Duodenal mucosa (tissue), 2 donors: ENCODE data around the gene USP21.

Experiments
- H3K27ac ChIP-seq: one replicate; pipeline ENCODE4 v1.7.0; 2013; ENCODE audit warnings: low read depth, low read length
- H3K27me3 ChIP-seq, 2 donors: one replicate each; pipeline ENCODE4 v1.7.0; 2013; ENCODE audit warnings: low read length in 2 of 2, control low read depth in 1 of 2; ENCODE audit not compliant: insufficient read depth in 2 of 2, control insufficient read depth in 1 of 2
- H3K36me3 ChIP-seq, 2 donors: one replicate each; pipeline ENCODE4 v1.7.0; 2013; ENCODE audit warnings: low read length in 2 of 2, control low read depth in 1 of 2; ENCODE audit not compliant: insufficient read depth in 2 of 2, control insufficient read depth in 1 of 2
- H3K4me1 ChIP-seq, 2 donors: one replicate each; pipeline ENCODE4 v1.7.0; 2013; ENCODE audit warnings: low read length in 2 of 2, control low read depth in 1 of 2; ENCODE audit not compliant: insufficient read depth in 2 of 2, control insufficient read depth in 1 of 2
- H3K4me3 ChIP-seq, 2 donors: one replicate each; pipeline ENCODE4 v1.7.0; 2013; ENCODE audit warnings: low read length in 2 of 2, low read depth in 1 of 2
- H3K9ac ChIP-seq, 2 donors: one replicate each; pipeline ENCODE4 v1.7.0; 2013; ENCODE audit warnings: low read length in 2 of 2, low read depth in 1 of 2
- H3K9me3 ChIP-seq, 2 donors: one replicate each; pipeline ENCODE4 v1.7.0; 2013; ENCODE audit warnings: low read length in 2 of 2, control low read depth in 1 of 2; ENCODE audit not compliant: control insufficient read depth in 1 of 2

The USP21 gene

DNA sequence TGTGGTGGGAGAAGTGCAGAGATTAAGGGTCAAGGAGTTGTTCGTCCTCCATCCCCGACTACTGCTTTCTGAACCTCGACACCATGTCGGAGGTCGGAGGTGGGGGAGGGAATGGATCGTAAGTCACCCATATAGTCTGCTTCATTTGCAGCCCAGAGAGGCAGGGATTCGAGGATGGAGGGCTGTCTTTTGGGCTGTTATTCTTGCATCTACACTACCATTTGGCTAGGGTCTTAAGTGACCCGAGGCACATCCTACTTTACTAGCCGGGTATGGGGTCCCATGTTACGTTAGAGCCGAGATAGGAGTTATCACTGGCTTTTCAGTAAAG lies 578 bp downstream of the USP21 start:
- peak overlapping the region; percentile 89 to 91 for H3K9ac ChIP-seq
- H3K36me3 ChIP-seq: peaks cover 16 to 54% of the 10 kb centered on the region in 2 donors
- peaks cover 25 to 38% of the 10 kb centered on the region in 2 donors for H3K4me1 ChIP-seq
- H3K27me3 ChIP-seq: no peaks in the 10 kb centered on the region
- peak overlapping the region; percentile 58 for H3K27ac ChIP-seq
- no peaks in the 10 kb centered on the region for H3K9me3 ChIP-seq
- peak overlapping the region; percentile 96 to 98 for H3K4me3 ChIP-seq

DNA sequence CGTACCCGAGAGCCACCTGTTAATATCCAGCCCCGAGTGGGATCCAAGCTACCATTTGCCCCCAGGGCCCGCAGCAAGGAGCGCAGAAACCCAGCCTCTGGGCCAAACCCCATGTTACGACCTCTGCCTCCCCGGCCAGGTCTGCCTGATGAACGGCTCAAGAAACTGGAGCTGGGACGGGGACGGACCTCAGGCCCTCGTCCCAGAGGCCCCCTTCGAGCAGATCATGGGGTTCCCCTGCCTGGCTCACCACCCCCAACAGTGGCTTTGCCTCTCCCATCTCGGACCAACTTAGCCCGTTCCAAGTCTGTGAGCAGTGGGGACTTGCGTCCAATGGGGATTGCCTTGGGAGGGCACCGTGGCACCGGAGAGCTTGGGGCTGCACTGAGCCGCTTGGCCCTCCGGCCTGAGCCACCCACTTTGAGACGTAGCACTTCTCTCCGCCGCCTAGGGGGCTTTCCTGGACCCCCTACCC lies 1.4 kb downstream of the USP21 start:
- Histone ChIP-seq H3K27me3 (no peaks in the 10 kb centered on the region), H3K27ac (no peak overlapping the region), H3K9me3 (no peaks in the 10 kb centered on the region), H3K4me3 (no peak overlapping the region), H3K9ac (peak overlapping the region; percentile 89 to 91), H3K4me1 (peaks cover 24 to 42% of the 10 kb centered on the region in 2 donors), H3K36me3 (peaks cover 16 to 57% of the 10 kb centered on the region in 2 donors)

DNA sequence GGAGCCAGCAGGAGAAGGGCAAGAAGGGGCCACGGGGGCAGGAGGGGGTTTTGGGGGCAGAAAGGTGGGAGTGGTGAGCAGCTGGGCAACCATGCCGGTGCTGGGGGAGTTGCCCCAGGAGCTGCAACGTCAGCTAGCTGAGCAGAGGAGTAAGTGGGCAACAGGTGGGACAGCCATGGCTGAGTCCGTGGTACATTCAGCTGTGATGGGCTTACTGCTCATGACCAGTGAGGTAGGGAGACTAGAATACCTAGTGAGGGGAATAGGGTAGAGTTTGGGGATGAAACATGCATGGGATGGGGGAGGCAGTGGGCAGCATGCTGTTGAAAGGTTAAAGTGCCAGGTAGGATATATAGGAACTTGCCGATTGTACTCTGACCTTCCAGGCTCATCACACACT lies 2.4 kb downstream of the USP21 start:
- Histone ChIP-seq H3K4me3 (no peak overlapping the region), H3K36me3 (peaks cover 16 to 57% of the 10 kb centered on the region in 2 donors), H3K27me3 (no peaks in the 10 kb centered on the region), H3K4me1 (peaks cover 24 to 45% of the 10 kb centered on the region in 2 donors), H3K27ac (no peak overlapping the region), H3K9me3 (no peaks in the 10 kb centered on the region), H3K9ac (no peak overlapping the region)

GRCh38 chr1:161162052-161162451 lies 2.8 kb downstream of the USP21 start:
- peaks cover 27 to 49% of the 10 kb centered on the region in 2 donors for H3K4me1 ChIP-seq
- H3K27ac ChIP-seq: no peak overlapping the region
- H3K9me3 ChIP-seq: no peaks in the 10 kb centered on the region
- H3K9ac ChIP-seq: no peak overlapping the region
- no peaks in the 10 kb centered on the region for H3K27me3 ChIP-seq
- H3K4me3 ChIP-seq: no peak overlapping the region
- peaks cover 14 to 54% of the 10 kb centered on the region in 2 donors for H3K36me3 ChIP-seq

GRCh38 chr1:161162806-161163205 lies 3.5 kb downstream of the USP21 start:
- Histone ChIP-seq H3K4me3 (no peak overlapping the region), H3K9ac (no peak overlapping the region), H3K4me1 (peaks cover 30 to 52% of the 10 kb centered on the region in 2 donors), H3K36me3 (peaks cover 12 to 47% of the 10 kb centered on the region in 2 donors), H3K9me3 (no peaks in the 10 kb centered on the region), H3K27ac (no peak overlapping the region), H3K27me3 (no peaks in the 10 kb centered on the region)

- H3K9ac ChIP-seq: no peak overlapping the region
- no peaks in the 10 kb centered on the region for H3K27me3 ChIP-seq
- no peak overlapping the region for H3K27ac ChIP-seq
- no peak overlapping the region for H3K4me3 ChIP-seq
- no peaks in the 10 kb centered on the region for H3K9me3 ChIP-seq
- peaks cover 27 to 48% of the 10 kb centered on the region in 2 donors for H3K4me1 ChIP-seq
- H3K36me3 ChIP-seq: peaks cover 5 to 38% of the 10 kb centered on the region in 2 donors
Observed at GRCh38 chr1:161163793-161164192, 4.5 kb downstream of the USP21 start.

- H3K36me3 ChIP-seq: peaks cover 5 to 50% of the 10 kb centered on the region in 2 donors
- H3K27me3 ChIP-seq: no peaks in the 10 kb centered on the region
- peak overlapping the region; percentile 83 to 89 for H3K9ac ChIP-seq
- H3K4me3 ChIP-seq: peak overlapping the region in 1 of 2 donors; percentile 97
- H3K9me3 ChIP-seq: no peaks in the 10 kb centered on the region
- peaks cover 20 to 40% of the 10 kb centered on the region in 2 donors for H3K4me1 ChIP-seq
- H3K27ac ChIP-seq: peak overlapping the region; percentile 95
Observed at GRCh38 chr1:161164901-161165610, 5.8 kb downstream of the USP21 start.

DNA sequence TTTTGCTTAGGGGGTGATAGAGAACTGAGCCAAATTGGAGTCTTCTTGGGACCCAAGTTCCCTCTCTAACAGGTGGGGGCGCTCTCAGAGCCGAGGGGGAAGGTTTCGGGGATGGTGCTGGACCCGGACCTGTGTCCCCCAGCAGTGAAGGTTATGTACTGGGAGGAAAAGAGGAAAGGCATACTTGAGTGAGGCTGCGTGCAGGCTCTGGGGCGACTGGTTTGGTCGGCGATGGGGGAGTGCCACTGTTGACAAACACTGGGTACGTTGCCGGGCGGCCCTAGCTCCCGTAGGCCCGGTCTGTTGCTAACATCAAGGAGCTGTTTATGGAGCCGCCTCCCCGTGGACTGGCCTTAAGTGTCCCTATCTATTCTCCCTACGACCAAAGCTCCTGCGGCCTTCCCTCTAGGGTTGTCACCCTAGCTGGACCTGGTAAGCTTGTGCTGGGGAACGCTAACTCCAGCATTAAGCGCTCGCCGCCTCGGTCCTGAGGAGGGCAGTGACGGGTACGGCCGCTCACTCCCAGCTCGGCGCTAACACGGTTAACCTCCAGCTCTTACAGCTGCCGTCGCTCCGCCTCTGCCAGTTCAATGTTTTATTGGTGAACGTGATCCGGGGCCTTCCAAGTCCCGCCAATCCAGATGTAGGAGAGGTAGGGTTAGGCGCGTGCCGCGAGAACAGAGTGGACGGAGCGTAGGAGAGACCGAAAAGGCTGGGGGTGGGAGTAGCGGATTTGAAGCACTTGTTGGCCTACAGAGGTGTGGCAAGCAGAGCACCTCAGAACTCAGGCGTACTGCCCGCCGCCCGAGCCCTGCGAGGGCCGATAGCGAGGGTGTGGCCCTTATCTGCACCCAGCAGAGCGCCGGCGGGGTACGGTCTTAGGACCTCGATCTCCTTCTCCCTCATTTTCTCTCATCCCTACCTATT lies 6.7 kb downstream of the USP21 start, which contains the start of gene PPOX:
PPOX (plus strand) TSS at position 685 of the 927 bp plus-strand sequence. CDS start 422 bp downstream, outside the sequence.
- Histone ChIP-seq H3K4me1 (peaks cover 11 to 30% of the 10 kb centered on the region in 2 donors), H3K4me3 (peak within 1 kb of the TSS; percentile 97), H3K9me3 (no peaks in the 10 kb centered on the region), H3K27ac (peak within 1 kb of the TSS; percentile 95), H3K36me3 (peaks cover 14 to 58% of the 10 kb centered on the region in 2 donors), H3K27me3 (no peaks in the 10 kb centered on the region), H3K9ac (peak within 1 kb of the TSS; percentile 83 to 89)

DNA sequence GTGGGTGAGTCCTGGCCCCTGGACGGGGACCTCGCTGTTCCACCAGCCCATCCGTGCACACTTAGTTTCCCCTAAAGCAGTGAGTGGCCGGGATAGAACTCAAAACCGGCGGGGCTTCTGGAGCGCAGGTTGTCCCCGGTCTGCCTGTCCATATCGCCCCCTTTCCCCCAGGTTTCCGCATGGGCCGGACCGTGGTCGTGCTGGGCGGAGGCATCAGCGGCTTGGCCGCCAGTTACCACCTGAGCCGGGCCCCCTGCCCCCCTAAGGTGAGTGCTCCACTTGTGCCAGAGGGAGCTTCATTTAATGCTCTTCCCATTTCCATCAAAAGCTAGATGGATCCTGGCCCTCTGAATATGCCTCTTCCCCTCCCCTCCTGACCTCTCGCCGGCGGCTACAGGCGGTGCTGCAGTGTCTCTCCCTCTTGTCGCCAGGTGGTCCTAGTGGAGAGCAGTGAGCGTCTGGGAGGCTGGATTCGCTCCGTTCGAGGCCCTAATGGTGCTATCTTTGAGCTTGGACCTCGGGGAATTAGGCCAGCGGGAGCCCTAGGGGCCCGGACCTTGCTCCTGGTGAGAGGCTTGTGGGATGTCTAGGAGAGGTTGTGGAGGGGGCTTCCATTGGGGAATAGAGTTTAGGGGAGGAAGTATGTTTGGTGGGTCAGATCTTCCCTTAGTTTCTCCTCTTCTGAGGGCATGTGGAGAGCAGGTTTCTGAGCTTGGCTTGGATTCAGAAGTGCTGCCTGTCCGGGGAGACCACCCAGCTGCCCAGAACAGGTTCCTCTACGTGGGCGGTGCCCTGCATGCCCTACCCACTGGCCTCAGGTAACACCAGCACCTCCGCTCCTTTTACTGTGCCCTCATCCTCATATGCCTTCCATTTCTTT lies 7.6 kb downstream of the USP21 start:
- Histone ChIP-seq H3K9ac (peak overlapping the region; percentile 83 to 89), H3K4me1 (peaks cover 11 to 22% of the 10 kb centered on the region in 2 donors), H3K27me3 (no peaks in the 10 kb centered on the region), H3K4me3 (peak overlapping the region; percentile 97), H3K36me3 (peaks cover 16 to 61% of the 10 kb centered on the region in 2 donors), H3K9me3 (no peaks in the 10 kb centered on the region), H3K27ac (no peak overlapping the region)
